HG02852 (cell line): Measurements from ENCODE around the gene KRT83.

Experiments used
- ATAC-seq: cut with Tn5 transposase; IDR thresholded peaks from one replicate; pipeline ENCODE4 v1.9.1; 2021; ENCODE audit warnings: mild to moderate bottlenecking, moderate library complexity; ENCODE audit not compliant: unreplicated experiment

The KRT83 gene

DNA sequence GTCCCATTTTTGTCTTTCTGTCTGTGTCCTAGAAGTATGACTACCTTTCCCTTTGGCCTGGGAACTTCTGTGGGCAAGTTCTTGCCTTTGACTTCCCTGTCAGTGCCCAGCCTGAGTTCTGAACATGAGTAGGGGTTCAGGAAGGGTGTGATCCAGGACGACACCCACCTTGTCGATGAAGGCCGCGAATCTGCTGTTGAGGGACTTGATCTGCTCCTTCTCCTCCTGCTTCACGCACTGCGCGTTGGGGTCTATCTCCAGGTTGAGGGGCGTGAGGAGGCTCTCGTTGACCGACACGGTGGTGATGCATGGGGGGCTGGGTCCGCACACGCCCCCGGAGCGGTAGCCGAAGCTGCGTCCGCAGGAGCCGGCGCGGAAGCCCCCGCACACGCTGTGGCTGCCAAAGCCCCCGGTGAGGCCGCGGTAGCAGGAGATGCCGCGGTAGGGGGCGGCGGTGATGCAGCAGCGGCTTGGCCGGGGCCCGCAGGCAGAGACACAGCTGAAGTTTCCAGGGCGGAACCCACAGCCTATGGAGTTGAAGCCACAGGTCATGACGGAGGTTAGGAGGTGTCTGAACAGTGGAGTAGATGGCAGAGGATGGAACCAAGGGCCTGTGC lies at the start of gene KRT83:
TSS of gene KRT83 (minus strand) at position 615 of the 617 bp plus-strand sequence. CDS start at position 552, 63 bp downstream.
- ATAC-seq = no peak

DNA sequence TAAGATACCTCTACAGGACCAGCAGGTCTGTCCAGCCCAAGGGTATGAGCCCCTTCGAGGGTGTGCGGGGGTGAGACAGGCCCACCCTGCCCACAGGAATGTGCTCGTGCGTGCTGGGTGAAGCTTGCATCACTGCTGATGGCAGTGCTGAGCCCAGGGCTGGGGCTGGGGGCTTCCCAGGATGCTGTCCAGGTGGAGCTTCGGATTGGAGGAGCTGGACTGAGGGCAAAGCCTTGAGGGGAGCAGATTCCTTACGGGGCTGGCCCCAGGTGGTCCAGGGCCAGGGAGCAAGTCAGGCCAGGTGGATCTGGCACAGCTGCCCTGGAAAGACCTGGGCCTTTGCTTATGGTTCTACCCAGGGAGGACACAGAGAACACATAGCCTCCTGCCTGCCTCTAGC lies 48.6 kb upstream of the KRT83 start:
- no peak for ATAC-seq

DNA sequence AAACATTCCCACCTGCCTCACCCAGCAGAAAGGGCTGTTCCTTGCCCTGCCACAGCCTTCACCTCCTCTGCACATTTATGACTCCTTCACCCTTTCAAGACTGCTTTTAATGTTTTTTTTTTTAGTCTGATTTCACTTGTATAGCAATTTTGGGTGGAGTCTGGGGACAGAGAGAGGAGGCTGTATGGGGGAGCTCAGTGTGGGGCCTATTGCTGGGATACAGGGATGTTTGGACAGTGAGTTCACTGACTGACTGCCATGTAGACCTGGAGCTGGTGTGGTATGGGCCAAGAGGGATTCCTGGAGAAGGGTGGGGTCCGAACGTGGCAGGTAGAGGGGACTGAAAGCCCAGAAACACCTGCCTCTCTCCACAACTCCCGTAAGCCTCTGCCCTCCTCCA lies 48.0 kb upstream of the KRT83 start:
- ATAC-seq = no peak

DNA sequence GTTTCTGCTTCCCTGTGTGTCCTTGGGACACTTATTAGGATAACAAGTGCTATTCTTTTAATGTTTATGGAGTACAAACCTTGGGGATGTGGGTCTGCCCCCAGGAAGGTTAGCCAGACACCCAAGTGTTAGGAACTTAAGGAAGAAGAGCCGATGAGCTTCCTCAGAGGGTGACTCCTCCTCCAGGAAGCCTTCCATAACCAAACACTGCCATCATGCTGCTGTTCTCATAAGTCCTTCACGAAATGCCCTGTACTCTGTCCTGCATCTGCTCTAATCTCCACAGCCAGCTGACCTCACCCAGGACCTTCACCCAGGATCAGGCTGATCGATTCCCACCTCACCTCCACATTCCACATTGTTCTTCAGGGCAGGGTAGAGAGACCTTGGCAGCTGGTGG lies 47.3 kb upstream of the KRT83 start:
- no peak for ATAC-seq

DNA sequence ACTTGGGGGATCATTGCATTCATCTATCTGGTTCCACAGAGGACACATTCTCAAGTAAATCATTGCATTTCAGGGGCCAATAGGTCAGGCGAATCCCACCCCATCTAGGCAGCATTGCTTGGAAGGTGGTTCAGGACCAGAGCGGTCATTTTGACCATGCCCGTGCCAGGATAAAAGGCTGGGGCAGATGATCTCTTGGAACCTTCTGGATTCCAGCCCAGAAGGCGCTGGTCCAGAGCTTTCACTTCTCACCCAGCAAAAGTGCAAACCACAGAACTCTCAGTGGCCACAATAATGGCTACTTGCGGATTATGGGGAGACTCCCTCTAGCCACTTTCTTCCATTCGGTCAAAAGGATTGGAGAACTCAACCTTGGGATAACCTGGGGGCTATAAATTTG lies 46.7 kb upstream of the KRT83 start:
- ATAC-seq = no peak

DNA sequence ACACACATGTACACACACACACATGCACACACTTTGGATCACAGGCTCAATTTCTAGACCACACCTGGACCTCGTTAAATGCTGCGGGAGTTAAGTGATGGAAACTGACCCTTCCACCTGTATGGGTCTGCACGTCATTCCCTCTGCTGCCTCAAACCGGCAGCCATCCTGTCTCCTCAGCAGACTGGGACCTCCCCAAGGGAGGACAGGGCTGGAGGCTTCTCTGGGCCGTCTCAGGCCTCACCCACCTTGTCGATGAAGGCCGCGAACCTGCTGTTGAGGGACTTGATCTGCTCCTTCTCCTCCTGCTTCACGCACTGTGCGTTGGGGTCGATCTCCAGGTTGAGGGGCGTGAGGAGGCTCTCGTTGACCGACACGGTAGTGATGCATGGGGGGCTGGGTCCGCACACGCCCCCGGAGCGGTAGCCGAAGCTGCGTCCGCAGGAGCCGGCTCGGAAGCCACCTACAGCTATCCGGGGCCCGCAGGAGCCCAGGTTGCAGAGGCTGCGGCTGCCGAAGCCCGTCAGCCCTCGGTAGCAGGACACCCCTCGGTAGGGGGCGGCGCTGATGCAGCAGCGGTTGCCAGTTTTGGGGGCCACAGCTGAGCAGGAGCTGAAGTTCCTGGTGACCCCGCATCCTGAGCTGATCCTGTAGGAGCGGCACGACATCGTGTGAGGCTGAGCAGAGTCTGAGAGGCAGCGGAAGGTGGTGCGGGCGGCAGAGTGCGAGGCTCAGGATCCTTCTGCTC lies 45.7 kb upstream of the KRT83 start, which contains the start of gene KRT85:
TSS of gene KRT85 (minus strand) at position 744 of the 748 bp plus-strand sequence. CDS start at position 668, 76 bp downstream.
- no peak for ATAC-seq

DNA sequence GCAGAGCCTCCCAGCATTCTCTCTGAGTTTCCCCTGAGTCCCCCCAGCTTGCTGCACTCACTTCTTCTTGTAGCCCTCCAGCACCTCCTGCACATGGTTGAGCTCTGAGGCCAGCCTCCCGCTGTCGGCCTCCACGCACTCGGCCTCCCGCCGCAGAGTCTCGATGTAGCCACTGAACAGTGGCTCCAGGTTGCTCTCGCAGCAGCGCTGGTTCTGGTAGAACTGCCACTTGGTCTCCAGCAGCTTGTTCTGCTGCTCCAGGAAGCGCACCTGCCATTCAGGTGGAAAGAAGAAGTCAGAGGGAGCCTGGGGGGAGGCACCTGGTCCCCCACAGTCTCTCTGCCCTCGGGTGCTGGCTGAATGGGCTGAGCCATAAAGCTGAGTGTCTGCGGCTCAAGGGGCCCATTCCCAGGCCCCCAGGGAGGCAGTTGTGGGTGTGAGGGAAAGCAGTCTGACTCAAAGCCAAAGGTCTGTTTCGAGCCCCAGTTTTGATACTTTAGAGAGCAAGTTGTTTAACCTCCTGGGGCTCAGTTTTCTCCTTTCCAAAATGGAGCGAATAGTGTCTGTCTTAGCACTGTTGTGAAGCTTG lies 43.8 kb upstream of the KRT83 start:
- ATAC-seq = no peak

DNA sequence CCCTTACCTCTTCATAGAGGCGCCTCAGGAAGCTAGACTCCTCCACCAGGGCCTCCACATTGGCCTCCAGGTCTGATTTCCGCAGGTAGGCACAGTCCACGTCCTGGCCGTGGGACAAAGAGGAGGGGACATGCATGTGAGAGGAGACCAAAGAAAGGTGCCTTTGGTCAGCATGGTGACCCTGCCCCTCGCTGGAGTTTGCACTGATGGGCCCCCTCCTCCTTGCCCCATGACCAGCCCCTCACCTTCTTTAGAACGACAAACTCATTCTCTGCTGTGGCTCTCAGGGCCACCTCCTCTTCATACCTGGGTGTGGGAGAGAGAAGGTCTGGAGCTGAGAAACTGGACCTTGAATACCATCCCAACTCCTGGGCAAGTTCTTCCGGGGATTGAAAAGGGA lies 42.9 kb upstream of the KRT83 start:
- ATAC-seq = no peak

DNA sequence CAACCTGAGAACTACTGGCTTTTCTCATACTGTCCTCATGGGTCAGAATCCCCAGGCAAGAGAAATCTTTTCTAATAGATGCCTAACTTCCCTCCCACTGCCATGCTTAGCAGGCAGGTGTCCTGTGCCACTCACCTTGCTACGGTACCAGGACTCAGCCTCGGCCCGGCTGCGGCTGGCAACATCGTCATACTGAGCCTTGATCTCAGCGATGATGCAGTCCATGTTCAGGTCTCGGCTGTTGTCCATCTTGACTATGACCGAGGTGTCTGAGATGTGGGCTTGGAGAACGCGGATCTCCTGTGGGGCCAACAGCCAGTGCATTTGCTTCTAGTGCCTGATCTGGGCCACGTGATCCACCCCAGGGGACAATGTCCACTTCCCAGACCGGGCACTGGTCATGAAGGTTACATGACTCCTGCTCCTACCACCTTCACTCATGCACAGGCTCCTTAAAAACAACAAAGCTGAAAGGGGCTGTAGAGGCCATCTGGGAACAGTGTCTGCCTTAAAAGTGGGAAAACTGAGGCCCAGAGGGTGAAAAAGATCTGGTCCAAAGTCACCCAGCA lies 42.0 kb upstream of the KRT83 start:
- ATAC-seq = no peak

DNA sequence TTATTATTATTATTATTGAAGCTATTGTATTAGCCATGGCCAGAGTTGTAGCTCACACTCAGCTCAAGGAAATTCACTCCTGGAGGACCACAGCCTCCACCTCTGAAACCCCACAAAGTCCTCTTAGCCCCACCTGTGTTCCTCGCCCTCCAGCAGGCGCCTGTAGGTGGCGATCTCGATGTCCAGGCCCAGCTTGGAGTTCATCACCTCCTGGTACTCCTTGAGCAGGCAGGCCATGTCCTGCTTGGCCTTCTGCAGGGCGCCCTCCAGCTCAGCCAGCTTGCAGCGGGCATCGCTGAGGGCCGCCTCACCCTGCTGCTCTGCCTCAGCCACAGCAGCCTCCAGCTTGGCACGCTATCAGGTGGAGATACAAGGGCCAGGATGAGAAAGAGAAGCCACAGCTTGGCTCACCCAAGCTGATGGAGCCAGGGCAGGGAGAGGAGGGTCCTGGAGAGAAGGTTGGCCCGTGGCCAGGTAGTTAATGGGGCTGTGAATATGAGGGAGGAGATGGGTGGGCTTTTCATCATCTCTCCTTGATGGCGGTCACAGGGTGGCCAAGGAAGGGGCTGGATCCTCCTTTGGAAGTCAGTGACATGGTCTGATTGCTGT lies 41.0 kb upstream of the KRT83 start:
- no peak for ATAC-seq

DNA sequence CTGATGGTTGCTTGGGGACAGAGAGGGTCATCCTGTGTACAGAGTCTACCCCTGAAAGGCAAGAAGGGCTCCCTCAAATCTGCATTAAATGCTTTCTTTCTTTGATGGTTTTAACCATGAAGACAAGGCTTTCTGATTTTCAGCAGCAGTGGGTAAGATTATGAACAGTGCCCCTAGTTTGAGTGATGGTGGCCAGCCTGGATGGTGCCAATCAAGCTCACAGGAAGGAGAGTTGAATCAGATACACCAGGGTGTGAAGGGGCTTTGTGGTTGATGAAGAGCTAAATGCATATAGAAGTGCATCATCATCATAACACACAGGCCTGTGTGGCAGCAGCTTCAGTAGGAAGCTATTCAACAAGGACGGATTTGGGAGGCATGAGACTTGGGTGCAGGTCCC lies 40.4 kb upstream of the KRT83 start:
- no peak for ATAC-seq

DNA sequence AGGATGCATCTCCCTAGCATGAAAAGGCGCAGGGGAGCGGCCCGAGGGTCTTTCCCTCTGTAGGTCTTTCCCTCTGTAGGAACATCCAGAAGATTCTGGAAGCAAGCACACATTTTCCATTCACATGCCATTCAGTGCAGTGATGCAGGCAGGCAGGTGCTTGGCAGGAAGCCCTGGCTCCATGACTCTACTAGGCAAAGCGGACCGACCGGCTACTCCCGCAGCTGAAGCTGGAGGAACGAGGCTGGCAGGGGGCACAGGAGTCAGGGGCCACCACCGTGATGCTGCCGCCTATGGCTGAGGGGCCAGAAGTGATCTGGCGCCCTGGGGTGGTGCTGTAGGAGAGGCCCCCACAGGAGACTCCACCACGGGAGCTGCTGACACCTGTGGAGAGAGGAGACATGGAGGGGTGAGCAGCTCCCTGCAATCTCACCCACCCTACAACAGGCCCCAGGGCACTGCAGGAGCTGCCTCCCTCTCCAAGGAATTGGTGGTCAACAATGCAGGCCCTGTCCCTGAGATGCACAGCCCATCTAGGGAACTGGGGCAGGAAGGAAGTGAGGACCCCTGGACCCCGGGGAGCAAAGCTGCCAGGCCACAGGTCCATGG lies 39.6 kb upstream of the KRT83 start:
- ATAC-seq = no peak

DNA sequence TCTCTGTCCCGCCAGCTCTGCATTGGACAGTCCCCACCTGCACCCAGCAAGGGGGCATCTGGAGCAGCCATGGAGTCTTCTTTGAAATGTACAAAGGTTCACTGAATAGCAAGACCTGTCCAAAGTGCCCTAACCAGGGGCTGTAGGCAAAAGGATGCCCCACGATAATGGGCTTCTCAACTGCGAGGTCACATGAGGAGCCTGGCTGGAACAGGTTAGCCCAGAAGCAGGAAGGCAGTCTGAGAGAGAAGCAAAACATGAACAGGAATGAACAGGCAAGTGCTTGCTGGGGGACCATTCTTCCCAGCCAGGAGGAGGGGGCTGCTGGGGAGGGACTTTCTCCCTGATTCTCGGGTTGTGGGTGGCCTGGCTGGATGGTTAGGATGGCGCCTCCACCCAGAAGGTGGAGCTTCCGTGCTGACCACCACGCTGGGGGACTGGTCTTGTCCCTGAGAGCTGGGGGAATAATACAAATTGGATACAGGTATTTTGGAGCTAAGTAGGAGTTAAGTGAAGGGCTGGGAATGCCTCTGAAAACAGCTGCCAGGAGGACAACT lies 39.0 kb upstream of the KRT83 start:
- no peak for ATAC-seq

DNA sequence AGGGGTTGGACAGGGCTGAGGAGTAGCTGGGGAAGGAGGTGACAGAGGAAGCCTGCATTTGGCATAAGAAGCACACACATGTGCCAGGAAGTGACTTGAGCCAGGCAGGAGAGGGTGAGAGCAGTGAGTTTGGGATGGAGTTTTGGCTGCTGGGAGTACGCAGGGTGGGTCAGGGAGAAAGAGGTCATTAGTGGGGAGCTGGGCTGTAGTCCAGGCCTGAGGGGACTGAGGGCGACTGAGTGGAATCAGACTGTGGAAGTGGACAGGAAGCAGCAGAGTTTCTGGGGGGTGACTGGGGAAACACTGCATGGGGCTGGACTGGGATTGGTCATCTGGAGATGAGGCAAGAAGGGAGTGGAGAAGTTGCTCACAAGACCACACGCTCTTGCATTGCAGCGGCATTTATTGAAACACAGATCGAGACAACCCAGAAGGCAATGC lies 38.4 kb upstream of the KRT83 start:
- no peak for ATAC-seq

DNA sequence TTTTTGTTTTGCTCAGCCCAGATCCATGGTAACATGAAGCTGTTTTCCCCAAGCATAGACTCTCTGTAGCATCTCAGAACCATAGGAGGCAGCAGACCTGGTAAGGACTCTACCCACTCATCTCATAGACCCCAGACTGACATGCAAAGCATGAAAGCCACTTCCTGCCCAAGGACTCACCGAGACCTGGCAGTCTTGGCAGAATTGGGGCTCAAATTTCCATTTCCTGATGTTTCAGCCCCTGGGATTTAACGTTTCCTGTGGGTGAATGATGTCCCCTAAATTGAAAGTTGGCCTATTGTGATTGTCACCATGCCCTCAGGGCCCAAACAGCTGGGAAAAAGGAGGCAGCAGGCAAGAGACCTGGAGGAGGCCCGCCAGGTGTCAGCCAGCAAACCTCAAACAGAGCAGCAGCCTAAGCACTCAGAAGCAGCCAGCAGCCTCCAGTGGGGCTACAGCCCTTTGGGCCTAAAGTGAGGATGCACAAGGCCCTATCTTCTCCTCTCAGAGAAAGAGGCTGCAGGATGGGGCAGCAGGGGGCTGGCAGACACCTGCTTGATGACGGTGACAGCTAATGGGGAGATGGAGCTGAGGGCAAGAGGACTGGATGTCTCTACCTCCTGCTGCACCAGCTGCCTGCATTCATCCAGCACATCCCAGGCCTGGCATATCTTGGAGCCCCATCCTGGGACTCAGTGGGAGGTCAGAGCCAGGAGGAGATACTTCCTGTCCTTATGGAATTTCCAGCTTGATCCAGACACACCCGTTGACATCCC lies 37.6 kb upstream of the KRT83 start:
- peak; percentile 96 for ATAC-seq

DNA sequence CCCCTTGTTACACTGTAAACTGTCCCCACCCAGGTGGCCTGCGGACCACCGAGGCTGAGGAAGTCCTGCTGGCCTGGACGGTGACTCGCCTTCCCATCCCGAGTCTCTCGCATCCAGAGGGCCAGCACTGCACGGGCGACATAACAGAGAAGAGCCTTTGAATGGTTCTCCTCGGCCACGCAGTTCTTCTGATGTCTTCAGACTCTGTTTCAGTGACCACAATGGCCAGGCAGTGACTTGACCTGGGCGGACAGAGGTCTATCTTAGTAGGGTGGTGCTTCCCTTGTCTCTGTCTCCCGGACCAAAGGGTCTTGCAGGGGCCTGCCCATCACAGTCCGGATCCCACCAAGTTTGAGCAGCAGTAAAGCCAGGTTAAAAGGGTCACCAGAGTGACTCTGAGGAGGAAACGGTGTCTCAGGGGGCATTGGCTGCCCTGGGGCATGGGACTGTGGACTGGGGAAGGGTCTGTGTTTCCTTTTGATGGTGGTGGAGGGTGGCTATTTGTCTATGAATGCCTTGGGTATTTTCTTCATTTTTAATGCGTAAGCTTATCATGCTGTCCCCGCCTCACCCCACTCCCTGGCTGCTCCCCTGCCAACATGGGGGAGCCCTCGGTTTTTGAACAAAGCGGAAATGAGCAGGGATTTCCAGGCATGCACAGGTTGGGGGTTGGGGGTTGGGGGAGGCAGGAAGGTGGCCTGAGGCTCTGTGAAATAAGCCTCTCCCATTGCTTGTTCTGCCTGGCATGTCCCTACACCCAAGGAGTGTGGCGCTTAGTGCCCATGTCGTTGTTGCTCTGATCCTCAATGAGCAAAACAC lies 35.8 kb upstream of the KRT83 start:
- no peak for ATAC-seq

DNA sequence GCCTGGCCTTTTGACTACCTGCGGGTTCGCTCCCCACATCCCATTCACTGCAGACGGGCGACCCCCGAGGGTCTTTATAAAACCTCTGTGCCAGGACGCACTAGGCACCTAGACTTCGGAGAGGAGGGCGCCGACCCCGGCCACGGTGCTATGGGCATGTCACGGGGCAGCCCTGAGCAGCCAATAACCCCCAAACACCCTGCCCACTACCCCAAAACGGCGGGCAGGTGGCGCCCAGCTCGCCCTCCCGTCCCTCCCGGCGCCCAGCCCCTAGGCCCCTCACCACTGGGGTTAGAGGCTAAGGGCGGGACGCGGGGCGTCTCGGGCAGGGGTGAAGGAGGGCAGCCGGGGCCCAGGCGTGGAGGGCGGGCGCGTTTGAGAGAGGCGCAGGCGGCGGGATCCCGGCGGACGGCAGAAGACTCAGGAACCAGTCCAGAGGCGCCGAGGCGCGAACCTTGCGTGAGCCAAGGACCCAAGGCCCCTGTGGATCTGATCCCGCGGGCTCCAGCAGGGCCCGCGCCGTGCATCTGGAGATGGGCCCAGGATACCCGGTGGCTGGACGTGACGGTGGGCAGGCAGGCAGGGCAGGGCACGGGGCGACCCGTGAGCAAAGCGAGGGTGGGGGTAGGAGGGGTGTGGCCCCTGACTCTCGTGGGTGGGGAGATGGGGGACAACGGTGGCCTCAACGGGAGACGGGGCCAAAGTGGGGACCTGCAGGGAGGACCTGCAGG lies 35.0 kb upstream of the KRT83 start:
- no peak for ATAC-seq

DNA sequence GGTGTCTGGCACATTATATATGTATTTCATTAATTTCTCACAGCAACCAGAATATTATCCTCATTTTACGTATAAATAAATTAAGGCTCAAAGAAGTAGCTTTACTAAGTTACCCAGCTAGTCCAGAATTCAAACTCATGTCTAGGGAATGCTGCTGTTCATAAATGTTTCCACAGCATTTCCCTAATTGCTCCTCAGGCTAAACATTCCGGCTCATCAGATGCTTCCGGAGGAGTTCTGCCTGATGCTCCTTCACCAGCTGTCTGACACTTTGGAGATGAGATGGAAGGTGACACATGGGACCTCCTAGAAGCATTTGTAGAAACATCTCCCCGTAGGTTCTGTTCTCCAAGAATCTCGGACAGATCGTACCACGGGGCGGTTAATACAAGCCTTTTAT lies 34.0 kb upstream of the KRT83 start:
- no peak for ATAC-seq
